GM19397 (cell line): Measurements from ENCODE around the gene ARPP21.
"Not testable (repeated sequence)": the region's sequence is repeated elsewhere in the genome, so short reads cannot be mapped to it uniquely, and the experiment has no call there.

Experiments
- ATAC-seq: cut with Tn5 transposase; IDR thresholded peaks from one replicate; pipeline ENCODE4 v1.9.1; 2021; ENCODE audit warnings: mild to moderate bottlenecking, moderate library complexity; ENCODE audit not compliant: unreplicated experiment

ARPP21 gene

GRCh38 chr3:35639254-35640186 lies at the start of gene ARPP21:
ARPP21 (plus strand) TSS chr3:35639525; CDS start chr3:35681752, 42,227 bp downstream.
- ATAC-seq, result no peak

GRCh38 chr3:35592589-35593295 lies 46.6 kb upstream of the ARPP21 start:
- ATAC-seq, result peak; percentile 47

GRCh38 chr3:35594739-35595138 lies 44.6 kb upstream of the ARPP21 start:
- ATAC-seq, result no peak

GRCh38 chr3:35596335-35596995 lies 42.9 kb upstream of the ARPP21 start:
- no peak for ATAC-seq

- ATAC-seq, result no peak
Observed at GRCh38 chr3:35597490-35597889, 41.8 kb upstream of the ARPP21 start.

- no peak for ATAC-seq
Observed at GRCh38 chr3:35598804-35599203, 40.5 kb upstream of the ARPP21 start.

GRCh38 chr3:35601959-35602358 lies 37.4 kb upstream of the ARPP21 start:
- no peak for ATAC-seq

- no peak for ATAC-seq
Observed at GRCh38 chr3:35602395-35602936, 36.9 kb upstream of the ARPP21 start.

GRCh38 chr3:35616346-35616745 lies 23.0 kb upstream of the ARPP21 start:
- ATAC-seq, result no peak

- ATAC-seq, result no peak
Observed at GRCh38 chr3:35617370-35617769, 22.0 kb upstream of the ARPP21 start.

GRCh38 chr3:35620238-35620637 lies 19.1 kb upstream of the ARPP21 start:
- ATAC-seq, result not testable (repeated sequence)

- ATAC-seq, result no peak
Observed at GRCh38 chr3:35624698-35625097, 14.6 kb upstream of the ARPP21 start.

GRCh38 chr3:35633332-35634124 lies 5.8 kb upstream of the ARPP21 start:
- ATAC-seq, result no peak

- ATAC-seq, result no peak
Observed at GRCh38 chr3:35635407-35635806, 3.9 kb upstream of the ARPP21 start.

- ATAC-seq, result no peak
Observed at GRCh38 chr3:35635926-35636683, 3.2 kb upstream of the ARPP21 start.

- ATAC-seq, result no peak
Observed at GRCh38 chr3:35638251-35638979, 910 bp upstream of the ARPP21 start.

GRCh38 chr3:35638980-35639253 lies 408 bp upstream of the ARPP21 start:
- no peak for ATAC-seq

- ATAC-seq, result no peak
Observed at GRCh38 chr3:35640190-35641165, 1.2 kb downstream of the ARPP21 start.
